SK-N-SH (cell line): ENCODE data around the gene PKD2L1.

Experiments
- CTCF ChIP-seq: fragments of 200-600 bp; sonication (generic); IDR thresholded peaks from 2 replicates; pipeline ENCODE4 v1.6.1; 2017; ENCODE audit warnings: antibody characterized with exemption, mild to moderate bottlenecking, moderate library complexity
- GABPA ChIP-seq: IDR thresholded peaks from 2 replicates; pipeline ENCODE4 v1.4.0; 2012; ENCODE audit warnings: low read depth, mild to moderate bottlenecking
- NFIC ChIP-seq: IDR thresholded peaks from 2 replicates; pipeline ENCODE4 v1.4.0; 2012; ENCODE audit warnings: borderline replicate concordance
- NRF1 ChIP-seq: IDR thresholded peaks from 2 replicates; pipeline ENCODE4 v1.6.1; 2012; ENCODE audit warnings: low read depth, mild to moderate bottlenecking, low read length
- POLR2AphosphoS5 ChIP-seq: IDR thresholded peaks from 2 replicates; pipeline ENCODE4 v1.6.1; 2012; ENCODE audit warnings: low read depth, low read length
- RAD21 ChIP-seq: IDR thresholded peaks from 2 replicates; pipeline ENCODE4 v1.6.1; 2012; ENCODE audit warnings: mild to moderate bottlenecking, low read length
- REST ChIP-seq: IDR thresholded peaks from 2 replicates; pipeline ENCODE4 v1.6.1; 2012; ENCODE audit warnings: mild to moderate bottlenecking, low read depth, low read length, moderate library complexity
- SMC3 ChIP-seq: IDR thresholded peaks from 2 replicates; pipeline ENCODE4 v1.6.1; 2012; ENCODE audit warnings: low read depth, low read length, improper control_type of control experiment
- YY1 ChIP-seq: IDR thresholded peaks from 2 replicates; pipeline ENCODE4 v1.4.0; 2012; ENCODE audit warnings: low read depth, mild to moderate bottlenecking

- TF ChIP-seq RAD21: no peak
- no peak for TF ChIP-seq YY1
- TF ChIP-seq CTCF: no peak
- TF ChIP-seq GABPA: no peak
- TF ChIP-seq SMC3: no peak
- no peak for TF ChIP-seq POLR2AphosphoS5
- TF ChIP-seq REST: no peak
- no peak for TF ChIP-seq NRF1
- TF ChIP-seq NFIC: no peak
These were observed 3.1 kb upstream of the PKD2L1 start for GRCh38 chr10:100333106-100333505.
